Measurements from ENCODE around the gene PPP6R3. TPM values are rescaled to one million over a fixed set of nuclear protein-coding genes. Genes with fewer than 3 reads are reported as not detected.

Gene PPP6R3
- total RNA-seq, 1 experiment from 2014 or later: 138 TPM

- no peak for TF ChIP-seq CTCF (conservative IDR thresholded peaks at IDR 0.05)
- H3K36me3 Mint-ChIP-seq (ENCODE audit: insufficient read depth in 1 of 3, low read depth in 3 of 3): no peaks in the 10 kb centered on the region
- WGBS (ENCODE audit: extremely low coverage, insufficient read length, low lambda C conversion rate): no CpG with 5 or more reads among the region's 7 CpGs
Observed at GRCh38 chr11:68664906-68665305, 204.4 kb downstream of the PPP6R3 start.

More at GRCh38 chr11:68664906-68665305, 204.4 kb downstream of the PPP6R3 start:
- Histone ChIP-seq H3K4me2 (ENCODE audit: insufficient read depth, insufficient read length, low read length) (no peak overlapping the region), H2BK120ac (ENCODE audit: low read depth, low read length, poor library complexity, severe bottlenecking) (no peak overlapping the region), H3T11ph (ENCODE audit: low read length) (no peak overlapping the region), H2BK15ac (ENCODE audit: low read depth, low read length) (no peak overlapping the region), H3K79me1 (ENCODE audit: insufficient read depth, low read depth, low read length, poor library complexity, severe bottlenecking) (no peaks in the 10 kb centered on the region), H2AFZ (ENCODE audit: low read length) (no peak overlapping the region), H3K4me1 (ENCODE audit: insufficient read depth, low read length) (no peaks in the 10 kb centered on the region; the same call in 1 of the 2 replicates), H3K56ac (ENCODE audit: insufficient read length, low read depth, low read length) (no peak overlapping the region), H2BK20ac (ENCODE audit: low read depth, low read length, poor library complexity, severe bottlenecking) (no peak overlapping the region), H4K91ac (ENCODE audit: insufficient read length, low read depth, low read length) (no peak overlapping the region), H3K27ac (ENCODE audit: insufficient read length, low read depth, low read length) (no peak overlapping the region), H2BK5ac (ENCODE audit: insufficient read length, low read length) (no peak overlapping the region), H3K18ac (ENCODE audit: insufficient read length, low read depth, low read length) (no peak overlapping the region), H2AK5ac (ENCODE audit: insufficient read length, low read length) (no peak overlapping the region), H4K8ac (replicated peaks; ENCODE audit: insufficient read length, low read depth, low read length) (no peak overlapping the region), H4K5ac (ENCODE audit: insufficient read length, low read depth, low read length) (no peak overlapping the region), H3K27me3 (ENCODE audit: insufficient read depth, low read length) (no peaks in the 10 kb centered on the region), H3K23me2 (ENCODE audit: insufficient read length, low read depth, low read length, poor library complexity, severe bottlenecking) (no peaks in the 10 kb centered on the region), H3K23ac (ENCODE audit: insufficient read length, low read depth, low read length) (no peak overlapping the region), H3K9me3 (ENCODE audit: control insufficient read depth, low read depth, low read length) (no peaks in the 10 kb centered on the region), H3K9ac (ENCODE audit: extremely low read depth, insufficient read length, low read length) (no peak overlapping the region), H3K14ac (ENCODE audit: insufficient read depth, low read length) (no peak overlapping the region; the same call in 1 of the 2 replicates), H3K4ac (ENCODE audit: low read depth, low read length) (no peak overlapping the region), H4K20me1 (ENCODE audit: control insufficient read depth, insufficient read depth, insufficient read length) (no peaks in the 10 kb centered on the region), H2BK12ac (ENCODE audit: insufficient read length, low read depth, low read length) (no peak overlapping the region), H3K79me2 (ENCODE audit: insufficient read depth, low read length) (no peaks in the 10 kb centered on the region)
- Mint-ChIP-seq H3K4me3 (no peak overlapping the region), H3K4me1 (peaks cover 5 to 8% of the 10 kb centered on the region in 2 experiments), H3K27ac (no peak overlapping the region), H3K27me3 (ENCODE audit: low read depth) (peaks cover 6% of the 10 kb centered on the region), H3K9me3 (peaks cover 3 to 6% of the 10 kb centered on the region in 2 experiments; a peak in 4 of 5 replicates)
- DNase-seq: no peak

Other genes with a start within 250 kb of the PPP6R3 start
- 61.2 and 61.6 TPM in 2 replicates for gene KMT5B, start 247.5 kb upstream of the PPP6R3 start, total RNA-seq (2021)
- 46.8 and 50.5 TPM in 2 replicates for gene C11orf24, start 188.8 kb upstream of the PPP6R3 start, total RNA-seq (2021)
- 38.4 and 41.3 TPM in 2 replicates for gene LRP5, start 148.2 kb upstream of the PPP6R3 start, total RNA-seq (2021)
- gene GAL, start 223.8 kb downstream of the PPP6R3 start, total RNA-seq (2021): 65.2 and 67.5 TPM in 2 replicates

Data from H9 (cell line).